Mucosa of descending colon (tissue), 3 donors: ENCODE data around the gene DNAI7. TPM values are rescaled to one million over a fixed set of nuclear protein-coding genes. Genes with fewer than 3 reads are reported as not detected.

ENCODE experiments used
- ATAC-seq: fragments of 200-7000 bp; cut with Tn5 transposase; one replicate; pipeline ENCODE4 v1.9.1; 2020; ENCODE audit warnings: mild to moderate bottlenecking, moderate library complexity
- DNase-seq, 3 donors: peaks; one replicate each; pipeline ENCODE4 v3.0.0-alpha.2; 2020
- H3K36me3 ChIP-seq: fragments of 200-600 bp; one replicate; pipeline ENCODE4 v1.8.0; 2021; ENCODE audit warnings: low read depth, mild to moderate bottlenecking
- H3K4me1 ChIP-seq: fragments of 200-600 bp; one replicate; pipeline ENCODE4 v1.8.0; 2021; ENCODE audit warnings: low read depth, mild to moderate bottlenecking
- H3K4me3 ChIP-seq: fragments of 200-600 bp; one replicate; pipeline ENCODE4 v1.8.0; 2021; ENCODE audit warnings: mild to moderate bottlenecking
- H3K9me3 ChIP-seq: fragments of 200-600 bp; one replicate; pipeline ENCODE4 v1.8.0; 2021; ENCODE audit warnings: mild to moderate bottlenecking
- CTCF ChIP-seq: fragments of 200-600 bp; IDR thresholded peaks from one replicate; pipeline ENCODE4 v1.8.0; 2022; ENCODE audit warnings: antibody characterized with exemption, mild to moderate bottlenecking
- intact Hi-C, 2 donors: fragments of 100-400 bp; cut with DNase I in 1 of 2; cut with micrococcal nuclease in 1 of 2; formaldehyde crosslinking; loops; one replicate each; pipeline versions ENCODE4 v1.11.0 to v1.11.1; 2022; cut with DNase I, micrococcal nuclease
- total RNA-seq, 3 donors: library from RNA; stranded (reverse); fragmentation: NEBNext Ultra II Directional in 2 of 3; extraction: Animal tissue kit (Norgen Biotek cat#: 25700) in 2 of 3; gene quantifications; one replicate each; pipeline versions ENCODE4 v1.2.1 to v1.2.4, GENCODE V29; 2021 to 2023
- donor health status: DM: no; HTN: no; CAD: no; lungs with moderate emphysema.
- donor health status: DM: no; HTN: no; CAD: no.
- donor health status: DM: no; HTN: yes; CAD: no.

The DNAI7 gene
- total RNA-seq, 3 donors from 2014 or later: 1.0 TPM; not detected in 2

- H3K4me3 ChIP-seq: no peak overlapping the region
- DNase-seq: no peak
- H3K9me3 ChIP-seq: no peaks in the 10 kb centered on the region
- ATAC-seq: no peak
- no peak for TF ChIP-seq CTCF
- intact Hi-C loops: no loop called here
- H3K36me3 ChIP-seq: no peaks in the 10 kb centered on the region
- H3K4me1 ChIP-seq: no peaks in the 10 kb centered on the region
These were observed 121.9 kb downstream of the DNAI7 start for GRCh38 chr12:25072906-25073650.

- ATAC-seq (no peak), DNase-seq (no peak)
- H3K4me1 ChIP-seq: no peaks in the 10 kb centered on the region
- intact Hi-C loops: no loop called here
- H3K9me3 ChIP-seq: no peaks in the 10 kb centered on the region
- H3K36me3 ChIP-seq: no peaks in the 10 kb centered on the region
- TF ChIP-seq CTCF: no peak
- no peak overlapping the region for H3K4me3 ChIP-seq
These were observed 123.6 kb downstream of the DNAI7 start for GRCh38 chr12:25071366-25071765.

GRCh38 chr12:25069224-25069623, 125.7 kb downstream of the DNAI7 start:
- DNase-seq (no peak), ATAC-seq (no peak)
- Histone ChIP-seq H3K36me3 (no peaks in the 10 kb centered on the region), H3K4me3 (no peak overlapping the region), H3K9me3 (no peaks in the 10 kb centered on the region), H3K4me1 (no peaks in the 10 kb centered on the region)
- intact Hi-C loops: no loop called here
- no peak for TF ChIP-seq CTCF

- no peak for TF ChIP-seq CTCF
- H3K36me3 ChIP-seq: no peaks in the 10 kb centered on the region
- no peaks in the 10 kb centered on the region for H3K4me1 ChIP-seq
- H3K9me3 ChIP-seq: no peaks in the 10 kb centered on the region
- H3K4me3 ChIP-seq: no peak overlapping the region
- DNase-seq (no peak), ATAC-seq (no peak)
- intact Hi-C loops: no loop called here
These were observed 129.9 kb downstream of the DNAI7 start for GRCh38 chr12:25065035-25065434.

GRCh38 chr12:25063873-25064628, 130.9 kb downstream of the DNAI7 start:
- no peaks in the 10 kb centered on the region for H3K4me1 ChIP-seq
- H3K9me3 ChIP-seq: no peaks in the 10 kb centered on the region
- intact Hi-C loops: no loop called here
- ATAC-seq (no peak), DNase-seq (no peak)
- H3K36me3 ChIP-seq: no peaks in the 10 kb centered on the region
- TF ChIP-seq CTCF: no peak
- no peak overlapping the region for H3K4me3 ChIP-seq
